ENCODE measurements around the gene TRIP13. TPM values are rescaled to one million over a fixed set of nuclear protein-coding genes. Genes with fewer than 3 reads are reported as not detected.

The TRIP13 gene
- total and polyA plus RNA-seq, 9 of the 15 experiments (the other 6 are each of a cell fraction or from before 2014, with no cell fraction given): 24.1 to 116 (median 53.2) TPM

DNA sequence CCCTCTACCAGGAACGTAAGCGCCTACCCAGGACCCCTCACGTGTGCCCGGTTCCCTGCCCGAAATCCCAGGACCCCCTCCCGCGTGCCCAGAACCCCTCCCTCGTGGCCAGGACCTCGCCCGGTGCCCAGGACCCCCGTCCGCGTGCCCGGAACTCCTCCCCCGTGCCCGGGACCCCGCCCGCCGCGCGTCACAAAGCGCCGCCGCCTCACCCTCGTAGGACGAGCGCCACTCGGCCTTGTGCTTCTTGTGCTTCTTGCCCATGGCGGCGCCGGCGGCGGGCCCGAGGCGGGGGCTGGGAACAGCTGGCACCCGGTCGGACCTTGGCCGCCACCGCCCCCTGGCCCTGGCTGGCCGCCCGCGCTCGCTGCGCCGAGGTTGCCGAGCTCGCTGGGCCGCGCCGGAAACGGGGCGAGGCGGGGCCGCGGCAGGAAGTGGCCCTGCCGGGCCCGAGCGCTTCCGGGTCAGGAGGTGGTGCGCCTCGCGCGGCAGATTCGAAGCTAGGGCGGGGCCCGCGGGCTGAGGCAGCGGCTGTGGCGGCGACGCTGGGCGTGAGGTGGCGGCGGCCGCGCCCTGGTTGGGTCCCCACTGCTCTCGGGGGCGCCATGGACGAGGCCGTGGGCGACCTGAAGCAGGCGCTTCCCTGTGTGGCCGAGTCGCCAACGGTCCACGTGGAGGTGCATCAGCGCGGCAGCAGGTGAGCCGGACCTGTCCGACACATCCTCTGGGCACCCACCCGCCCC, at the start of gene TRIP13, which contains the start of gene BRD9 (continued):
- TF ChIP-seq ZNF217 (CRISPR knock-in tag; IDR thresholded peaks at IDR 0.05): no peak
- no peak for TF ChIP-seq HEY1 (CRISPR knock-in tag; IDR thresholded peaks at IDR 0.05; ENCODE audit: borderline replicate concordance)
- no peak for TF ChIP-seq RREB1 (CRISPR knock-in tag; IDR thresholded peaks at IDR 0.05)
- no peak for TF ChIP-seq TCF15 (CRISPR knock-in tag; IDR thresholded peaks at IDR 0.05)
- no peak for TF ChIP-seq GTF2A2 (tag; IDR thresholded peaks at IDR 0.05)
- TF ChIP-seq MAFK (IDR thresholded peaks at IDR 0.05; ENCODE audit: low read length): no peak
- TF ChIP-seq SNRNP70 (optimal IDR thresholded peaks at IDR 0.05; ENCODE audit: low read depth, low read length): no peak
- TF ChIP-seq NUFIP1 (IDR thresholded peaks at IDR 0.05; ENCODE audit: partially characterized antibody): no peak
- peak; percentile 97 for TF ChIP-seq SIN3B (IDR thresholded peaks at IDR 0.05; ENCODE audit: low read depth)
- TF ChIP-seq NFIX (CRISPR knock-in tag; IDR thresholded peaks at IDR 0.05; ENCODE audit: low read depth): no peak
- TF ChIP-seq XRCC4 (IDR thresholded peaks at IDR 0.05; ENCODE audit: extremely low read depth, insufficient read depth, insufficient read length): no peak
- TF ChIP-seq ZNF12 (CRISPR knock-in tag; IDR thresholded peaks at IDR 0.05): no peak
- TF ChIP-seq ZC3H8 (IDR thresholded peaks at IDR 0.05): no peak
- no peak for TF ChIP-seq HOXB6 (CRISPR knock-in tag; IDR thresholded peaks at IDR 0.05; ENCODE audit: borderline replicate concordance)
- TF ChIP-seq ZNF79 (CRISPR knock-in tag; IDR thresholded peaks at IDR 0.05; ENCODE audit: low read depth): no peak
- no peak for TF ChIP-seq POLR3A (IDR thresholded peaks at IDR 0.05; ENCODE audit: borderline replicate concordance, extremely low read depth, insufficient read depth, insufficient read length)
- no peak for TF ChIP-seq ESRRB (CRISPR knock-in tag; IDR thresholded peaks at IDR 0.05; ENCODE audit: borderline replicate concordance)
- TF ChIP-seq GTF2E2 (tag; IDR thresholded peaks at IDR 0.05): no peak
- TF ChIP-seq, protein P1, sequence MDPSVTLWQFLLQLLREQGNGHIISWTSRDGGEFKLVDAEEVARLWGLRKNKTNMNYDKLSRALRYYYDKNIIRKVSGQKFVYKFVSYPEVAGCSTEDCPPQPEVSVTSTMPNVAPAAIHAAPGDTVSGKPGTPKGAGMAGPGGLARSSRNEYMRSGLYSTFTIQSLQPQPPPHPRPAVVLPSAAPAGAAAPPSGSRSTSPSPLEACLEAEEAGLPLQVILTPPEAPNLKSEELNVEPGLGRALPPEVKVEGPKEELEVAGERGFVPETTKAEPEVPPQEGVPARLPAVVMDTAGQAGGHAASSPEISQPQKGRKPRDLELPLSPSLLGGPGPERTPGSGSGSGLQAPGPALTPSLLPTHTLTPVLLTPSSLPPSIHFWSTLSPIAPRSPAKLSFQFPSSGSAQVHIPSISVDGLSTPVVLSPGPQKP (CRISPR knock-in tag; IDR thresholded peaks at IDR 0.05): no peak
- peak; percentile 21 to 42; a peak in 2 of 4 replicates for TF ChIP-seq SIX5 (IDR thresholded peaks at IDR 0.05; ENCODE audit: borderline replicate concordance in 1 of 2, insufficient read depth in 1 of 2, low read depth in 1 of 2, low read length in 2 of 2)
- TF ChIP-seq CHCHD3 (CRISPR knock-in tag; IDR thresholded peaks at IDR 0.05): no peak
- no peak for TF ChIP-seq MEF2A (IDR thresholded peaks at IDR 0.05; ENCODE audit: control insufficient read depth, low read depth, low read length)

Measured in K562 (cell line).